GM12873 (cell line): Measurements from ENCODE around the gene RAD51B.

Source experiments
- TF ChIP-seq, protein P1 (sequence below): IDR thresholded peaks from 2 replicates; pipeline ENCODE4 v1.5.1; 2012; ENCODE audit warnings: low read depth, mild to moderate bottlenecking, moderate library complexity, low read length, control low read depth; ENCODE audit not compliant: insufficient read depth; ENCODE audit errors: missing control alignments

Gene RAD51B

DNA sequence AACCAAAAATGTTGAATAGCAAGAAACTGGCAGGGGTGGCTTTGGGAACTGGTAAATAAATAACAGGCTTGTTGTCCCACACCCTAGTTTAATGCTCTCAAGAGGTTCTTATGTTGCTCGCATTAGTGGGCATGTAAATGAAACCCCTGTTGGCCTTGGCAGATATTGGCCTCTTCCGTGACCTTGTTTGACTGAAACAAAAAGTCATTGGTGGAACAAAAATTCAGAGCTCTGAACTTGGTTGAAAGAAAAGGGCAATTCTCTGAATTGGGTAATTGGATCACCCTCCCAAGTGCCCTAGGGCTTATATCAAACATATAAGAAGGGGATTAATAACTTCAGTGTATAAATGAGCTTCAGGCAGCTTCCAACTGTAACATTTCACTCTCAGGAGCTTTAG lies 547.1 kb downstream of the RAD51B start:
- TF ChIP-seq, protein P1, sequence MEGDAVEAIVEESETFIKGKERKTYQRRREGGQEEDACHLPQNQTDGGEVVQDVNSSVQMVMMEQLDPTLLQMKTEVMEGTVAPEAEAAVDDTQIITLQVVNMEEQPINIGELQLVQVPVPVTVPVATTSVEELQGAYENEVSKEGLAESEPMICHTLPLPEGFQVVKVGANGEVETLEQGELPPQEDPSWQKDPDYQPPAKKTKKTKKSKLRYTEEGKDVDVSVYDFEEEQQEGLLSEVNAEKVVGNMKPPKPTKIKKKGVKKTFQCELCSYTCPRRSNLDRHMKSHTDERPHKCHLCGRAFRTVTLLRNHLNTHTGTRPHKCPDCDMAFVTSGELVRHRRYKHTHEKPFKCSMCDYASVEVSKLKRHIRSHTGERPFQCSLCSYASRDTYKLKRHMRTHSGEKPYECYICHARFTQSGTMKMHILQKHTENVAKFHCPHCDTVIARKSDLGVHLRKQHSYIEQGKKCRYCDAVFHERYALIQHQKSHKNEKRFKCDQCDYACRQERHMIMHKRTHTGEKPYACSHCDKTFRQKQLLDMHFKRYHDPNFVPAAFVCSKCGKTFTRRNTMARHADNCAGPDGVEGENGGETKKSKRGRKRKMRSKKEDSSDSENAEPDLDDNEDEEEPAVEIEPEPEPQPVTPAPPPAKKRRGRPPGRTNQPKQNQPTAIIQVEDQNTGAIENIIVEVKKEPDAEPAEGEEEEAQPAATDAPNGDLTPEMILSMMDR, result no peak

DNA sequence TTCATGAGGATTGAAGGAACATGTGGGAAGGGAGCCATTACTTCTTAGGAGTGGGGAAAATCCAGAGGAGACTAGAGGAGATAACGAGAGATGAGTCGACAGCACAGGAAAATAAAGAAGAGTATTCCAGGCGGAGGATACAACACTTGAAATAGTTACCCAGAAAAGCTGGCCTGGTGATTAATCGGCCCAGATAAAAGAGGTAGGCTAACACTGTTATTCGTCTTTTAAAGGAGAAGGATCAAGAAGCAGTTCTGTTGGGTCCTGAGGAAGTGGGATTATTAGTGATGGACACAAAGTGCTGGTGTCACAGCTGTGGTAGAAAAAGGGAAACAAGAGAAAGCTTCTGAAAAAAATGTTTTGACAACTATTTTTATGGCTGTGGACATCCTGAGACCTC lies 548.0 kb downstream of the RAD51B start:
- TF ChIP-seq, protein P1, result no peak

DNA sequence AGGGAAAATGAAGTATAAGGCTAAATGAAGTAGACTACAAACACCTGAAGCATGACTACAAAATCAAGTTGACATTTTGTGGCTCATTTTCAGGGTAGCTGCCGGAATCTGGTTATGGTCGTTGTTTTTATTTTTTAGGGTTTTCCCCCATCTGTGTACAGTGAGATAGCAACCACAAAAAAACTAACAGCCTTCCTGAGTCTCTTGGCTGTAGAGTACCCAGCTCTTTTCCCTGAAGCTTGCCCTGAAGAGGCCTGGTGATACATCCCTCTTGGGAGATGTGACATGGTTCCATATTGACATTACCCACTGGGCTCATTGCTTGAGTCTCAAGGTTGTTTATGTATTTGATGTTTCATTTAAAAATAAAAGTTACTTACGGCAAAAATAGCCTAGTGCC lies 549.3 kb downstream of the RAD51B start:
- TF ChIP-seq, protein P1, result no peak

DNA sequence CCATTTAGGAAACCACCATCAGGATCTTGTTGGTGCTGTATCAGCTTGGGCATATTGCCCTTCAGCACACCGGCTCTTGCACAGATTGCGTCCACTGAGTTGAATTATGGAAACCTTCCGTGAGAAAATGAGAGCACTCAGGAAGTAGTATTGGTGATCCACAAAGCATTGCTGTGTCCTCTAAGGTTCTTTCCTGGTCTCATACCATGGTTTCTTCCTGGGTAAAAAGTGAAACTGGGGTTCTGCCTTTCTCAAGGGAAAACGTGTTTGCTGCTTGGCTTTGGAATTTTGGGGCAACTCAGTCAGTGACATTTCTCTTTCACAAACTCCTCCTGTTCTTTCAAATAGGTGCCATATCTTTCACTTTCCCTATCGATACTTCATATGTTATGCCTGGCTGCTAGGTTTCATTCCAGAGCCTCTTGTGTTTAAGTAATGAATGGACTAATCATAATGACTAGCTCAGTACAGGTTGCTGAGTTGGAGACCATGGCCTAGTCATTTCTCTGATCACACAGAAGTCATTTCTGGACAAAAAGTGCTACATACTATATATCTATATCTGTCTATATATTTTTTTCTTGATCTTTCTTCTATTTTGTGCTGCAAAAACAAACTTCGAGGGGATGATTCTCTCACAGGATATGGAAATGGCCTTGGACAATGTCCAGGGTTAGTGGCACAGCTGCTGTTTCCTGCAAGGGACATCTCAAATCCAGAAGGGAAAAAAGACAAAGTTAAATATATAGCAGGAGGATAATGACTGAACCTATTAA lies 549.9 kb downstream of the RAD51B start:
- TF ChIP-seq, protein P1, result no peak

DNA sequence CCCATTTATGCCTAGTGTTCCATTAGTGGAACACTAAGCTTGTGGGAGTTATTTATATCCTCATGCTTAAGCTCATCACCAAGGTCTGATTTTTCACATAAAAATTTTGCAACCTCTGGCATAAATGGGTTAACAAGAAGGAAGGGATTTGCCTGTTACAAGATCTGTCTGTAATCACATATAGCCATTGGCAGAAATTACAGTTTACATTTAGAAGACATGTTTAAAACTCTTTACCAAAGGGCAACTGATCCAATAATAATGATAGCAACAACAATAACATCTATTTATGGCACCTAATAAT lies 550.4 kb downstream of the RAD51B start:
- TF ChIP-seq, protein P1, result no peak

DNA sequence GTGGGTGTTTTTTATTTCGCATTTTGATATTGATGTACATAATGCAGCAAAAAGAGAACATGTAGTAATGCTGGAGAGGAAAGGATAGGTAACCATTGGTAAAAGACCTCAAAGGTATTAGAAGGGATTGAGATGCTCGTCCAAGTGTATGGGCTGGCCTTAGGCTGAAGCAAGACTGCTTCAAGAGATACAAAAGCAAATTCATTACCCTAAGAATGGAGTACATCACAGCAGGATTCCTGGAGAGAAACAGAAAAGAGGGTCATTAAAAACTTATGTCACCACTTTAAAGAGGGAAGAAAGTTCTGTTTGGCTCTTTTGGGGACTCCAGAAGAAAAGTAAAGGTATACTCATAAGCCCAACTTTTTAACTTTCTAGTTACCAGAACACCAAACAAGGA lies 552.8 kb downstream of the RAD51B start:
- TF ChIP-seq, protein P1, result no peak

DNA sequence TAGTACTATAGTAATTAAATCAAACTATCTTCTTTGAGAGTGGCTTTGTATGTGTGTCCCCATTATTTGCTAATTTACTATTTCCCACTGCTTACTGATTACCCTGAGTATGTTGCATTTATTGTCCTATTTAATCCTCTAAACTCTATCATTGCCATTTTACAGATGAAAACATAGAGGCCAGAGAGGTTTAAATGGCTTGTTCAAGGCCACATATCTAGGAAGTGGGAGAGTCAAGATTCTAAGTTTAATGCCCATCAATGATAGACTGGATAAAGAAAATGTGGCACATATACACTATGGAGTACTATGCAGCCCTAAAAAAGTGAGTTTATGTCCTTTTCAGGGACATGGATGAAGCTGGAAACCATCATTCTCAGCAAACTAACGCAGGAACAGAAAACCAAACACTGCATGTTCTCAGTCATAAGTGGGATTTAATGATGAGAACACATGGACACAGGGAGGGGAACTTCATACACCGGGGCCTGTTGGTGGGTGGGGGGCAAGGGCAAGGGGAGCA lies 553.6 kb downstream of the RAD51B start:
- TF ChIP-seq, protein P1, result no peak
